HepG2 (cell line): ENCODE results near the gene SEMA3B. TPM values are rescaled to one million over a fixed set of nuclear protein-coding genes. Genes with fewer than 3 reads are reported as not detected.

Source experiments
- ATAC-seq: fragments of 200-7000 bp; cut with Tn5 transposase; 3 replicates; pipeline ENCODE4 v1.9.1; 2020; ENCODE audit warnings: mild to moderate bottlenecking, moderate library complexity
- BruUV-seq: library from RNA; stranded (reverse); fragments of 400-500 nt; replicated peaks from 2 replicates; lab custom pipeline; 2021; lab: Mats Ljungman, UMichigan
- CTCF ChIA-PET: fragments of 300-600 bp; formaldehyde crosslinking; extraction: SDS; loops from one replicate; lab custom pipeline; 2021; ENCODE audit warnings: low total read pairs, inconsistent platforms, low intra/inter-chr PET ratio; lab: Yijun Ruan, JAX
- POLR2A ChIA-PET: fragments of 350-600 bp; sonication (Branson Sonifier 250); formaldehyde crosslinking; loops from one replicate; lab custom pipeline; 2020; ENCODE audit warnings: antibody characterized with exemption, inconsistent platforms; lab: Yijun Ruan, JAX
- DNase-seq: peaks from one replicate; pipeline ENCODE4 v3.0.0-alpha.2; 2015; ENCODE audit warnings: low spot score
- FAIRE-seq: peaks from 3 replicates; lab custom pipeline; 2011; peaks lifted over from hg19 to GRCh38; lab: Jason Lieb, UNC
- H2AFZ ChIP-seq: one replicate; pipeline ENCODE4 v1.6.1; 2011; ENCODE audit warnings: low read length, inconsistent platforms
- H3K27ac ChIP-seq: fragments of 300-600 bp; 3 replicates; pipeline ENCODE4 v1.8.0; 2011; ENCODE audit warnings: mixed run types, mild to moderate bottlenecking, mixed read lengths, low read length, inconsistent platforms; ENCODE audit not compliant: insufficient read depth; ENCODE audit errors: extremely low read length
- H3K27me3 ChIP-seq, 2 experiments: fragments of 200-600 bp in 1 of 2; 2 replicates in 1 of 2; 3 replicates in 1 of 2; pipeline versions ENCODE4 v1.6.0 to v1.8.0; 2011; ENCODE audit warnings: low read length in 2 of 2, mild to moderate bottlenecking in 2 of 2, moderate library complexity in 2 of 2, inconsistent platforms in 1 of 2; ENCODE audit not compliant: insufficient read depth in 2 of 2, control insufficient read depth in 1 of 2
- H3K36me3 ChIP-seq, 2 experiments: fragments of 200-600 bp in 1 of 2; replicated peaks in 1 of 2; 2 replicates in 1 of 2; 3 replicates in 1 of 2; pipeline versions ENCODE4 v1.5.1 to v1.8.0; 2011; ENCODE audit warnings: low read length in 2 of 2, inconsistent platforms in 1 of 2; ENCODE audit not compliant: insufficient read depth in 2 of 2, control insufficient read depth in 1 of 2
- H3K4me1 ChIP-seq: 2 replicates; pipeline ENCODE4 v1.5.1; 2012; ENCODE audit warnings: low read length, inconsistent platforms; ENCODE audit not compliant: insufficient read depth
- H3K4me2 ChIP-seq: 2 replicates; pipeline ENCODE4 v1.6.0; 2011; ENCODE audit warnings: low read depth, low read length, inconsistent platforms
- H3K4me3 ChIP-seq, 3 experiments: fragments of 200-600 bp in 1 of 3; sonication (generic), shearing (Covaris generic) in 1 of 3; replicated peaks in 1 of 3; 2 replicates each; pipeline ENCODE4 v1.5.1; 2011 to 2016; ENCODE audit warnings: low read length in 3 of 3, inconsistent platforms in 2 of 3, low read depth in 2 of 3, mild to moderate bottlenecking in 2 of 3, control low read depth in 1 of 3, mixed read lengths in 1 of 3; ENCODE audit not compliant: insufficient read depth in 1 of 3
- H3K79me2 ChIP-seq: one replicate; pipeline ENCODE4 v1.6.1; 2011; ENCODE audit warnings: low read length, inconsistent platforms; ENCODE audit not compliant: insufficient read depth
- H3K9ac ChIP-seq: 2 replicates; pipeline ENCODE4 v1.6.0; 2011; ENCODE audit warnings: mild to moderate bottlenecking, low read depth, low read length, inconsistent platforms; ENCODE audit not compliant: insufficient read depth
- H3K9me3 ChIP-seq: 2 replicates; pipeline ENCODE4 v1.5.1; 2012; ENCODE audit warnings: mild to moderate bottlenecking, low read length
- H4K20me1 ChIP-seq: 2 replicates; pipeline ENCODE4 v1.6.0; 2011; ENCODE audit warnings: inconsistent platforms, mild to moderate bottlenecking, low read length, moderate library complexity; ENCODE audit not compliant: insufficient read depth
- CENPT ChIP-seq: sonication (generic); formaldehyde crosslinking; IDR thresholded peaks from 2 replicates; pipeline ENCODE4 v1.8.0; 2022; ENCODE audit warnings: low read depth, mild to moderate bottlenecking, moderate library complexity, missing genetic modification reagents
- DR1 ChIP-seq: sonication (generic); formaldehyde crosslinking; IDR thresholded peaks from 2 replicates; pipeline ENCODE4 v1.8.0; 2021; ENCODE audit warnings: mild to moderate bottlenecking, missing genetic modification reagents, inconsistent platforms
- EED ChIP-seq: sonication (generic); formaldehyde crosslinking; IDR thresholded peaks from 2 replicates; pipeline ENCODE4 v1.5.0; 2020; ENCODE audit warnings: mild to moderate bottlenecking, missing genetic modification reagents
- FOXO4 ChIP-seq: sonication (generic); formaldehyde crosslinking; conservative IDR thresholded peaks from 2 replicates; pipeline ENCODE4 v1.8.1; 2023; ENCODE audit warnings: missing genetic modification reagents
- GABPA ChIP-seq, 2 experiments: IDR thresholded peaks; 2 replicates each; pipeline ENCODE4 v1.6.1; 2011 to 2016; ENCODE audit warnings: low read depth in 2 of 2, low read length in 1 of 2, missing biosample characterization in 1 of 2, missing genetic modification characterization in 1 of 2
- KDM5A ChIP-seq: fragments of 200-600 bp; sonication (generic); IDR thresholded peaks from 2 replicates; pipeline ENCODE4 v1.7.0; 2018; ENCODE audit warnings: antibody characterized with exemption, mild to moderate bottlenecking, low read length, borderline replicate concordance
- PRDM10 ChIP-seq: sonication (generic); formaldehyde crosslinking; IDR thresholded peaks from 2 replicates; pipeline ENCODE4 v1.4.0; 2020; ENCODE audit warnings: low read depth, missing genetic modification reagents
- SOX13 ChIP-seq, 3 experiments: fragments of 450-650 bp in 1 of 3; sonication (generic) in 1 of 3; formaldehyde crosslinking in 1 of 3; IDR thresholded peaks in 2 of 3; conservative IDR thresholded peaks in 1 of 3; 2 replicates each; pipeline versions ENCODE4 v1.5.0 to v1.6.1; 2016 to 2020; ENCODE audit warnings: antibody characterized with exemption in 1 of 3, mild to moderate bottlenecking in 1 of 3, missing compliant biosample characterization in 1 of 3, missing genetic modification reagents in 1 of 3, moderate library complexity in 1 of 3
- SRY ChIP-seq: sonication (generic); formaldehyde crosslinking; IDR thresholded peaks from 2 replicates; pipeline ENCODE4 v1.8.0; 2022; ENCODE audit warnings: mild to moderate bottlenecking, missing genetic modification reagents
- TEAD2 ChIP-seq: sonication (generic); formaldehyde crosslinking; IDR thresholded peaks from 2 replicates; pipeline ENCODE4 v1.9.0; 2021; ENCODE audit warnings: missing genetic modification reagents
- ZBTB38 ChIP-seq: sonication (generic); formaldehyde crosslinking; IDR thresholded peaks from 2 replicates; pipeline ENCODE4 v1.5.1; 2020; ENCODE audit warnings: mild to moderate bottlenecking, missing genetic modification reagents
- ZNF260 ChIP-seq: sonication (generic); formaldehyde crosslinking; IDR thresholded peaks from 2 replicates; pipeline ENCODE4 v1.4.0; 2020; ENCODE audit warnings: missing genetic modification reagents, low read depth, mild to moderate bottlenecking, borderline replicate concordance
- ZNF274 ChIP-seq: sonication (generic); formaldehyde crosslinking; IDR thresholded peaks from 2 replicates; pipeline ENCODE4 v1.5.1; 2020; ENCODE audit warnings: mild to moderate bottlenecking, missing genetic modification reagents
- ZNF550 ChIP-seq: sonication (generic); formaldehyde crosslinking; IDR thresholded peaks from 2 replicates; pipeline ENCODE4 v1.4.0; 2020; ENCODE audit warnings: mild to moderate bottlenecking, missing genetic modification reagents, borderline replicate concordance
- WGBS: methylation state at CpG from one replicate; pipeline ENCODE4 v1.1.6; 2017; ENCODE audit warnings: low lambda C conversion rate; 5-methylcytosine and 5-hydroxymethylcytosine counted together
- in situ Hi-C: cut with HindIII; loops from 2 replicates; pipeline ENCODE4 v1.10.0; 2017; ENCODE audit warnings: low pct_unique_long_range_greater_than_20kb; ENCODE audit not compliant: extremely low pct_ligation_motif_present
- intact Hi-C: fragments of 100-400 bp; cut with micrococcal nuclease; formaldehyde crosslinking; loops from one replicate; pipeline ENCODE4 v1.10.0; 2022; ENCODE audit not compliant: unreplicated experiment
- polyA plus RNA-seq, 8 experiments: library from polyadenylated mRNA; depleted of rRNA in 3 of 8; stranded (reverse) in 7 of 8; unstranded in 1 of 8; fragments of >200 nt; fragmentation: Illumina TruSeq in 4 of 8; extraction: Trizol in 4 of 8; gene quantifications; 2 replicates each; pipeline versions ENCODE4 v1.2.1 to v1.2.3, GENCODE V29; 2011 to 2016; ENCODE audit warnings: low read depth in 4 of 8, missing spikeins in 1 of 8, mixed read lengths in 1 of 8; ENCODE audit not compliant: insufficient read depth in 1 of 8
- total RNA-seq, 5 experiments: library from RNA; depleted of rRNA; stranded (reverse); fragments of >200 nt; fragmentation: Illumina TruSeq; extraction: Trizol; gene quantifications; 2 replicates each; pipeline ENCODE4 v1.2.3, GENCODE V29; 2016; ENCODE audit warnings: low read depth in 1 of 5

Gene SEMA3B
- total and polyA plus RNA-seq, 2 of the 13 experiments (the other 11 are each of a cell fraction or from before 2014, with no cell fraction given): 93.2 to 158 TPM

DNA sequence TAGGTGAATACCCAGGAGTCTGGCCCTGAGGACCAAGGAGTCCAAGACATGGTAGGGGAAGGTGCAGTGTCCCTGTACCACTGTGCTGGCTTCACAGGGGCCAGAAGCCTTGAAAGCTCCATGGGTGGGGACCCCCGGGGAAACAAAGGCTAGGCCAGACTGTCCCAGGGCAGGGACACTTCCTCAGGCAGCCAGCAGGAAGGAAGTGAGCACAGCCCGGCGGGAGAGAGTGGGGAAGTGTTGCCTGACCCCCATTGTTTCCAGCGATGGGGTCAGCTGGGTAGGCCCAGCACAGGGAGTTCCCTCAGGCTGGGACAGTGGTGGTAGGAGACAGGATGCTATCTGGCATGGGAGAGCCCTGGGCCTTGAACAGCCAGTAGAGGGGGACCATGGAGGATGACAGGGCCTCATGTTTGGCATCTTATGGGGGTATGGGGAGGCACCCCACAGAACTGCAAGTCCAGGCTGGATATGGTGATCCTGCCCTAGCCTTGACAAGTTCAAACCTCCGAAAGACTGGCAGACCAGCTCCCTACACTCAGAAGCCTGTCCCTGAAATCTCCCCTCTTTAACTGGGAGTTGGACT lies 54.8 kb downstream of the SEMA3B start:
- WGBS: 62% methylated on average over 3 of the region's 5 CpGs
- H3K9ac ChIP-seq: peak overlapping the region; percentile 7; the same call in 1 of the 2 replicates

More for the DNA sequence above, 54.8 kb downstream of the SEMA3B start:
- no peak for FAIRE-seq
- peak overlapping the region; percentile 100 for H3K27ac ChIP-seq
- in situ Hi-C loops: loop anchor here (5.0 kb wide), 1 partner anchor 61 kb away; no protein-coding TSS in a partner anchor
- ChIA-PET POLR2A (interaction anchor here (0.7 to 13.0 kb wide), 10 partner anchors 13 to 66 kb away, joined by 3 to 222 read pairs (median 6); partner anchors contain the start of genes CYB561D2, HYAL1, HYAL3 and IFRD2), CTCF (interaction anchor here (1.1 to 1.5 kb wide), 4 partner anchors 21 to 66 kb away, joined by 4 to 14 read pairs (median 7); partner anchors contain the start of genes HYAL1 and IFRD2)
- H3K9me3 ChIP-seq: no peaks in the 10 kb centered on the region
- no TSS peak for BruUV-seq
- no peak for ATAC-seq
- intact Hi-C loops: loop anchor here (1.0 kb wide), 2 partner anchors 20 to 49 kb away; partner anchors contain the start of gene HYAL1
- DNase-seq: no peak
- H2AFZ ChIP-seq: no peak overlapping the region
- peaks cover 35% of the 10 kb centered on the region for H3K79me2 ChIP-seq
- H3K36me3 ChIP-seq: peaks cover 3 to 21% of the 10 kb centered on the region in 2 experiments; a peak in 4 of 5 replicates
- peak overlapping the region; percentile 94; the same call in 1 of the 2 replicates for H3K4me2 ChIP-seq
- peaks cover 69% of the 10 kb centered on the region for H3K4me1 ChIP-seq
- TF ChIP-seq FOXO4 (CRISPR knock-in tag) (0 out of 2 replicates have a peak, but pooled peaks have one; percentile 54), SRY (CRISPR knock-in tag) (0 out of 2 replicates have a peak, but pooled peaks have one; percentile 52), ZNF274 (0 out of 2 replicates have a peak, but pooled peaks have one; percentile 6), SOX13 (IDR thresholded peaks at IDR 0.05) (no peak), SOX13 (CRISPR knock-in tag; conservative IDR thresholded peaks at IDR 0.05 in 1 of 2, IDR thresholded peaks at IDR 0.05 in 1 of 2) (0 out of 4 replicates have a peak, but pooled peaks of 1 of the 2 experiments have one; percentile 6), KDM5A (no peak), DR1 (CRISPR knock-in tag) (no peak), ZBTB38 (CRISPR knock-in tag) (no peak), EED (CRISPR knock-in tag) (no peak), ZNF550 (CRISPR knock-in tag) (no peak), TEAD2 (CRISPR knock-in tag) (no peak), GABPA (IDR thresholded peaks at IDR 0.05; ENCODE audit: low read depth, low read length) (no peak), GABPA (CRISPR knock-in tag; IDR thresholded peaks at IDR 0.05; ENCODE audit: low read depth) (0 out of 2 replicates have a peak, but pooled peaks have one; percentile 10), ZNF260 (CRISPR knock-in tag) (no peak), PRDM10 (CRISPR knock-in tag) (0 out of 2 replicates have a peak, but pooled peaks have one; percentile 6), CENPT (CRISPR knock-in tag) (no peak)
- H3K4me3 ChIP-seq: peak overlapping the region in 1 of 3 experiments; percentile 17; a peak in 1 of 6 replicates
- H4K20me1 ChIP-seq: no peaks in the 10 kb centered on the region
- H3K27me3 ChIP-seq: no peaks in the 10 kb centered on the region; a peak in 1 of 5 replicates
